Bronchial epithelial cell (primary cell): ENCODE results near the gene DRD1. TPM values are rescaled to one million over a fixed set of nuclear protein-coding genes. Genes with fewer than 3 reads are reported as not detected.
A peak's percentile ranks its signal among the peaks of the same experiment; 100 is the strongest.
"Not testable (repeated sequence)": the region's sequence is repeated elsewhere in the genome, so short reads cannot be mapped to it uniquely, and the experiment has no call there.

Source experiments
- DNase-seq: peaks from one replicate; pipeline ENCODE4 v3.0.0-alpha.2; 2010; ENCODE audit warnings: low read depth
- FAIRE-seq: peaks from 2 replicates; lab custom pipeline; 2011; peaks lifted over from hg19 to GRCh38; lab: Jason Lieb, UNC
- H3K27me3 ChIP-seq: 2 replicates; pipeline ENCODE4 v1.5.1; 2011; ENCODE audit warnings: low read length; ENCODE audit not compliant: control insufficient read depth, insufficient read depth
- H3K36me3 ChIP-seq: 2 replicates; pipeline ENCODE4 v1.5.1; 2011; ENCODE audit warnings: low read length; ENCODE audit not compliant: control insufficient read depth, insufficient read depth
- H3K4me3 ChIP-seq: 2 replicates; pipeline ENCODE4 v1.5.1; 2011; ENCODE audit warnings: mild to moderate bottlenecking, low read depth, low read length, control low read depth
- CTCF ChIP-seq: IDR thresholded peaks from 2 replicates; pipeline ENCODE4 v1.5.1; 2011; ENCODE audit warnings: mild to moderate bottlenecking, moderate library complexity, low read length, control low read depth, inconsistent platforms; ENCODE audit not compliant: insufficient read depth, severe bottlenecking
- total RNA-seq: library from RNA; depleted of rRNA; stranded (reverse); fragments of >200 nt; gene quantifications from 2 replicates; pipeline ENCODE4 v1.2.1, GENCODE V29; 2014

Gene DRD1
- total RNA-seq, 1 donor from 2014 or later, result not detected

GRCh38 chr5:175463641-175464040 lies 19.7 kb upstream of the DRD1 start:
- H3K27me3 ChIP-seq, result no peaks in the 10 kb centered on the region
- no peak for TF ChIP-seq CTCF

GRCh38 chr5:175461370-175461769 lies 17.4 kb upstream of the DRD1 start:
- Histone ChIP-seq H3K36me3 (no peaks in the 10 kb centered on the region), H3K4me3 (no peak overlapping the region), H3K27me3 (no peaks in the 10 kb centered on the region)
- DNase-seq (no peak), FAIRE-seq (no peak)
- TF ChIP-seq CTCF, result no peak

More at GRCh38 chr5:175463641-175464040, 19.7 kb upstream of the DRD1 start:
- no peak overlapping the region for H3K4me3 ChIP-seq
- no peaks in the 10 kb centered on the region for H3K36me3 ChIP-seq
- DNase-seq (no peak), FAIRE-seq (no peak)

GRCh38 chr5:175460552-175460951 lies 16.6 kb upstream of the DRD1 start:
- no peak for DNase-seq
- FAIRE-seq, result no peak
- Histone ChIP-seq H3K36me3 (no peaks in the 10 kb centered on the region), H3K27me3 (no peaks in the 10 kb centered on the region), H3K4me3 (no peak overlapping the region)
- TF ChIP-seq CTCF, result no peak

- Histone ChIP-seq H3K27me3 (no peaks in the 10 kb centered on the region), H3K36me3 (no peaks in the 10 kb centered on the region), H3K4me3 (no peak overlapping the region)
- DNase-seq (peak; percentile 35), FAIRE-seq (no peak)
- TF ChIP-seq CTCF, result peak; percentile 39
These were observed 16.1 kb upstream of the DRD1 start for GRCh38 chr5:175460126-175460525.

- no peak for TF ChIP-seq CTCF
- peak; percentile 50 for DNase-seq
- Histone ChIP-seq H3K36me3 (no peaks in the 10 kb centered on the region), H3K27me3 (no peaks in the 10 kb centered on the region), H3K4me3 (no peak overlapping the region)
- FAIRE-seq, result no peak
These were observed 13.5 kb upstream of the DRD1 start for GRCh38 chr5:175457466-175457865.

- Histone ChIP-seq H3K4me3 (no peak overlapping the region), H3K36me3 (no peaks in the 10 kb centered on the region), H3K27me3 (no peaks in the 10 kb centered on the region)
- TF ChIP-seq CTCF, result no peak
- no peak for FAIRE-seq
- DNase-seq, result no peak
These were observed 12.2 kb upstream of the DRD1 start for GRCh38 chr5:175456105-175456742.

- DNase-seq, result peak; percentile 16
- not testable (repeated sequence) for H3K4me3 ChIP-seq, H3K27me3 ChIP-seq, H3K36me3 ChIP-seq
- FAIRE-seq, result peak; percentile 91
These were observed 10.4 kb upstream of the DRD1 start for GRCh38 chr5:175454338-175454737.
